Vagina (tissue), 2 donors: ENCODE data around the gene ANKRD60.

Experiments
- CTCF ChIP-seq, 3 experiments: fragments of 450-650 bp in 2 of 3; fragments of 200-600 bp in 1 of 3; sonication (generic) in 1 of 3; IDR thresholded peaks; one replicate each; pipeline ENCODE4 v1.5.1; 2017 to 2019; ENCODE audit warnings: antibody characterized with exemption in 3 of 3, mild to moderate bottlenecking in 2 of 3, moderate library complexity in 2 of 3
- POLR2A ChIP-seq, 2 donors: fragments of 450-650 bp; IDR thresholded peaks; one replicate each; pipeline ENCODE4 v1.6.1; 2017; ENCODE audit warnings: antibody characterized with exemption in 2 of 2, mild to moderate bottlenecking in 2 of 2, moderate library complexity in 2 of 2
- POLR2AphosphoS5 ChIP-seq, 2 donors: sonication (generic); formaldehyde crosslinking; IDR thresholded peaks; one replicate each; pipeline ENCODE4 v1.9.0; 2017; ENCODE audit warnings: antibody characterized with exemption in 2 of 2, mild to moderate bottlenecking in 2 of 2, low read depth in 1 of 2; ENCODE audit not compliant: insufficient read depth in 1 of 2

GRCh38 chr20:58213716-58214115, 14.7 kb downstream of the ANKRD60 start:
- no peak for TF ChIP-seq CTCF (IDR thresholded peaks at IDR 0.05)
- no peak for TF ChIP-seq POLR2AphosphoS5 (IDR thresholded peaks at IDR 0.05; ENCODE audit: insufficient read depth in 1 of 2, low read depth in 1 of 2)
- no peak for TF ChIP-seq POLR2A (IDR thresholded peaks at IDR 0.05)
